AG10803 (cell line): Measurements from ENCODE around the gene GALNT7.

Experiments used
- DNase-seq: peaks from one replicate; pipeline ENCODE4 v3.0.0; 2010; ENCODE audit warnings: low read depth
- H3K4me3 ChIP-seq: 2 replicates; pipeline ENCODE4 v1.5.1; 2011; ENCODE audit warnings: mild to moderate bottlenecking, low read length, control low read depth
- TF ChIP-seq, protein P1 (sequence below): conservative IDR thresholded peaks from 2 replicates; pipeline ENCODE4 v1.5.1; 2011; ENCODE audit warnings: mild to moderate bottlenecking, low read length, control low read depth, inconsistent platforms

GALNT7 gene

DNA sequence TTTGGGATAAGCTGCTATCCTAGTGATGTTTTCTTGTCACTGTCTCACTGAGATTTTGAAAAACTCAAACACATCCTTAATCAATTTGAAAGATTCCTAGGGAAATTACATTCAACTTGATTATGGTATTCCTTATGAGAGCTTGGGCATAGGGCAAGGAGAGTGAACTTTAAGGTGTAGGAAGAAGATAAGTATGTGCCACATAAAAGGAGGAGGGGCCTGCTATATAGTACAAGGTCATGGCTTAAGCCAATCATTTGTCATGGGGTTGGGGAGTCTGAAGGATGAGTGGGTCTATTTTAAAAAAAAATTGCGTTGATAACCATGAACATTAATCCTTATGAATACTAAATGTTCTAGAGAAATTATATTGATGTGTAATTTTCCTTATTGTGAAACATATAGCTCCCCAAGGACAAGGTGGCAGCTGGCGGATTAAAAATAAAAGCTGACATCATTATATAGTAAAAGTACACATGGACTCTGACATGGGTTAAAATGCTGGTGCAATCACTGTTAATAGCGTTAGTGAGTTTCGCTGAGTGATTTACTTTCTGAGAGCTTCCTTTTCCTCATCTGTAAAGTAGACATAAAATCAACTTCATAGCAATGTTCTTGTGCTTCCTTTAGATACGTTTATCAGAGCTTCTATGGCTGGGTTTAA, 17.4 kb downstream of the GALNT7 start:
- DNase-seq, result no peak
- TF ChIP-seq, protein P1, sequence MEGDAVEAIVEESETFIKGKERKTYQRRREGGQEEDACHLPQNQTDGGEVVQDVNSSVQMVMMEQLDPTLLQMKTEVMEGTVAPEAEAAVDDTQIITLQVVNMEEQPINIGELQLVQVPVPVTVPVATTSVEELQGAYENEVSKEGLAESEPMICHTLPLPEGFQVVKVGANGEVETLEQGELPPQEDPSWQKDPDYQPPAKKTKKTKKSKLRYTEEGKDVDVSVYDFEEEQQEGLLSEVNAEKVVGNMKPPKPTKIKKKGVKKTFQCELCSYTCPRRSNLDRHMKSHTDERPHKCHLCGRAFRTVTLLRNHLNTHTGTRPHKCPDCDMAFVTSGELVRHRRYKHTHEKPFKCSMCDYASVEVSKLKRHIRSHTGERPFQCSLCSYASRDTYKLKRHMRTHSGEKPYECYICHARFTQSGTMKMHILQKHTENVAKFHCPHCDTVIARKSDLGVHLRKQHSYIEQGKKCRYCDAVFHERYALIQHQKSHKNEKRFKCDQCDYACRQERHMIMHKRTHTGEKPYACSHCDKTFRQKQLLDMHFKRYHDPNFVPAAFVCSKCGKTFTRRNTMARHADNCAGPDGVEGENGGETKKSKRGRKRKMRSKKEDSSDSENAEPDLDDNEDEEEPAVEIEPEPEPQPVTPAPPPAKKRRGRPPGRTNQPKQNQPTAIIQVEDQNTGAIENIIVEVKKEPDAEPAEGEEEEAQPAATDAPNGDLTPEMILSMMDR, result no peak
- H3K4me3 ChIP-seq, result no peak overlapping the region

DNA sequence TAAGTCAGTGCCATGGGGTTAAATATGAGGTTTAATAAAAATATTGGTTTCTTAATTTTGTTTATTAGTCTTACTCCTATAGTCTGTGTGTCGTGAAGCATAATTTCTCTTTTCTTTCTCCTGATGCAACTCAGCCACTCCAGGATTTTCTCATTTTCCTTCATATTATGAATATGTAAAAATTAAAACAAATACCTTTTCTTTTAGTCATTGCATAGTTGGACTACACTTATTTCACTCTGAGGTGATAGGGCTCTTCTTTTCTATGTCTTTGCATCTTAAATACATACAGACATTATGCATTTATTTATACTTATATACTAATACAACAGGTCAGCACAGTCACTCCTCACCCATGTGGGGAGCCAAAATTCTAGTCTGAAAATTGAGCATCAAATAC, 19.1 kb downstream of the GALNT7 start:
- H3K4me3 ChIP-seq, result no peak overlapping the region
- TF ChIP-seq, protein P1, result no peak
- no peak for DNase-seq

DNA sequence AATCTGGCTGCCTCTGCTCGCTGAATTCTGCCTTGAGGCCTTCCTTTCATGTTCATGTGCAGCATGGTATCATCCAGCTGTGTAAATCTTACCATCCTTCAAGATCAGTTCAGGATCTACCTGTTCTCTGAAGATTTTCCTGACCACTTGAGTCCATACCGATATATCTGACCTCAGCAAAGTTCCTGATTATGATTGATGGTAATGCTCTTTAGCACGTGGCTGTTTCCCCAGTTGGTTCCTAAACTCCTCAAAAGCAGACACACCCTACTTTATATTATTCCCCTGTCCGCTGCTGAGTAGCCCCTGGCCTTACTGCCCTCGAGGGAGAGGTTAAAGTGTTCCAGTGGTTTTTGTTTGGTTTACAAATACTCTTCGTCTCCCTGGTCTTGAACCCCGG, 20.0 kb downstream of the GALNT7 start:
- no peak overlapping the region for H3K4me3 ChIP-seq
- no peak for DNase-seq
- TF ChIP-seq, protein P1, result no peak

DNA sequence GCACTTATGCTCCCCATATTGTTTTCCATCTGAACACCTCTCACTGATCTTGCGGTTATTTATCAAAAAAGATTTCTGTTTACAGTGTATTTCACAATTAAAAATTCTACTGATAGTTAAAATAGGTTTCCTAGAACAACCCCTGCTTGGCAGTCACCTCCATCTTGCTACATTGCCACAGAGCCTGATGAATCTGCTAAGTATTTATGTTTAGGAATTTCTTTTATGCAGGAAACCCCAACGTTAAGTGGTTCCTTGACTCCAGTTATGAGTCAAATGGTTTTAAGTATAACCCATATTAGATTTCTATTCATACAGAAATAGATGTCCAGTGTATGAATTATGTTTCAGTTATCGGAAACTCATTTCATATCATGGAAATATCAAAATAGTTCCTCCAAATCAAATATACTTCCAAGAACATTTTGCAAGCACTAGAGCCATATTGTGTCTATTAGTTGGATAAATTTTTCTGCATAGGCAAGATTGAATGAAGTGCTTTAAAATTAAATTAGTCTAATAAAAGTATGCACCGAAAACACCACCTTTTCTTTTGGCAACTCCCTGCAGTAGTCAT, 20.6 kb downstream of the GALNT7 start:
- H3K4me3 ChIP-seq, result no peak overlapping the region
- TF ChIP-seq, protein P1, result no peak
- peak; percentile 51 for DNase-seq

DNA sequence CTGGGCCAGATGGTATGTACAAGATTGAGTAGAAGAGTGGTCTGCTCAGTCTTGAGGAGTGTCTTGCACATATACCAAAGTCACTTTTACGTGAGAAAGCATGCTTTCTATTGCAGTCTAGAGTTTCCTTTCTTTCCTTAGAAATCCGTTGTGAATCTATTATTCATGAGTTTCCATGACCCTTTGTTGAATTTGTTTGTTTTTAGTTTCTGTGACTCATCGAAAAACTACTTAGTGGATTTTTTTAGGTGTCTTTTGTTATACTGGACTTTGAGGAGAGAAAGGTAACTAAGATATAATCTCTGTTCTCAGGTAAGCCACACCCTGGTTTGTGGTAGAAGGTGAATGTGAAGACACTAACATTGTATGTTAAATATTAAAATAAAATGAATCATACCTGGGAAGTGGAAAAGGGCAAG, 23.0 kb downstream of the GALNT7 start:
- TF ChIP-seq, protein P1, result no peak
- no peak overlapping the region for H3K4me3 ChIP-seq
- DNase-seq, result no peak

DNA sequence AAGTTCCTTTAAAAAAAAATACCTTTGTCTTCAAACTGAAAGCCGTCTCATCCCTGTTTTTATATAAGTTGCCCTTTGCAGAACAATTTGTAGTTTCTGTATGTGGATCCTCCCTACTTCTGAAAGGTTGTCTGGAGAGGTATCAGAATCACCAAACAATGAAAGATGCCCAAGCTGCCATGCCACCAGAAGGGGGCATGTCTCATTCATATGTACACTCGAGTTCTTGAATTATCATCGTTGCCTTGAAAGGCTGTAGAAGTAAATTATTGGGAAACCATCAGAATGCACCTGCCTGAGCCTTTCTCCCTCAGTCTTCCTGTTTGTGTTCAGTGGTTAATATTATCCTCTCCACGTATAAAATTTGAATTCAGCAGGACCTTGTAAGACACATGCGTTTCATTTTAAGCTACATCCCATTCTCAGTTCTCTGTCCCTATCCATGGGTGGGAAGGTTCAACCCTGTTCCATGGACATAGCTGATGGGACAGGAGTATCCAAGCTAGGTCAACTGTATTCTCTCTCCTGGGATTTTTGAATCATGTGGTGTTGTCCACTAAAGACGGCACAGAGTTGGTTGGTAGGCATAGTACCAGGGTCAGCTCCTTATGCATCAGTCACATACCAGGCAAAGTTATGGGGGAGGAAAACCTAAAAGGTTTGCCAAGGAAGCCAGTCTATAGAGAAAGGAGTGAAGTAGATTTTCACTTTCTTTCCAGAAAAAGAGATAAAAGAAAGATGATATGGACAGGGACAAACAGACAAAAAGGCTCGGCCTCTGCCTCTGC, 24.0 kb downstream of the GALNT7 start:
- no peak for DNase-seq
- TF ChIP-seq, protein P1, result no peak
- H3K4me3 ChIP-seq, result no peak overlapping the region
